ENCODE measurements around the gene MSRB3. TPM values are rescaled to one million over a fixed set of nuclear protein-coding genes. Genes with fewer than 3 reads are reported as not detected.

The MSRB3 gene
- total RNA-seq, 2 donors from 2014 or later = 0.18 TPM; not detected in 1

- Mint-ChIP-seq H3K9me3 (no peaks in the 10 kb centered on the region), H3K36me3 (no peaks in the 10 kb centered on the region)
Observed at GRCh38 chr12:65335021-65335714, 56.7 kb downstream of the MSRB3 start.

GRCh38 chr12:65335981-65336380, 57.5 kb downstream of the MSRB3 start:
- ATAC-seq (no peak), DNase-seq (ENCODE audit: low spot score in 2 of 2) (no peak)
- no peaks in the 10 kb centered on the region for H3K9me3 Mint-ChIP-seq
- no peak overlapping the region for H3K27ac Mint-ChIP-seq
- H3K36me3 Mint-ChIP-seq = no peaks in the 10 kb centered on the region

More at GRCh38 chr12:65335021-65335714, 56.7 kb downstream of the MSRB3 start:
- ATAC-seq = no peak
- H3K27ac Mint-ChIP-seq = no peak overlapping the region
- no peak for DNase-seq (ENCODE audit: low spot score in 2 of 2)

GRCh38 chr12:65339161-65339560, 60.7 kb downstream of the MSRB3 start:
- Mint-ChIP-seq H3K27ac (no peak overlapping the region), H3K9me3 (no peaks in the 10 kb centered on the region), H3K36me3 (no peaks in the 10 kb centered on the region)
- DNase-seq (ENCODE audit: low spot score in 2 of 2) = no peak
- no peak for ATAC-seq

- no peak for DNase-seq (ENCODE audit: low spot score in 2 of 2)
- ATAC-seq = no peak
- no peaks in the 10 kb centered on the region for H3K36me3 Mint-ChIP-seq
- no peak overlapping the region for H3K27ac Mint-ChIP-seq
- H3K9me3 Mint-ChIP-seq = no peaks in the 10 kb centered on the region
Observed at GRCh38 chr12:65343230-65343629, 64.7 kb downstream of the MSRB3 start.

- DNase-seq (ENCODE audit: low spot score in 2 of 2) (no peak), ATAC-seq (no peak)
- Mint-ChIP-seq H3K27ac (no peak overlapping the region), H3K36me3 (no peaks in the 10 kb centered on the region), H3K9me3 (no peaks in the 10 kb centered on the region)
Observed at GRCh38 chr12:65343801-65344200, 65.3 kb downstream of the MSRB3 start.

- Mint-ChIP-seq H3K9me3 (peaks cover 0 to 4% of the 10 kb centered on the region in 2 donors), H3K36me3 (no peaks in the 10 kb centered on the region), H3K27ac (no peak overlapping the region)
- ATAC-seq (no peak), DNase-seq (ENCODE audit: low spot score in 2 of 2) (no peak)
Observed at GRCh38 chr12:65355461-65355860, 77.0 kb downstream of the MSRB3 start.

GRCh38 chr12:65362234-65363031, 84.0 kb downstream of the MSRB3 start:
- DNase-seq (ENCODE audit: low spot score in 2 of 2) (no peak), ATAC-seq (no peak)
- no peak overlapping the region for H3K27ac Mint-ChIP-seq
- H3K9me3 Mint-ChIP-seq = no peaks in the 10 kb centered on the region
- H3K36me3 Mint-ChIP-seq = no peaks in the 10 kb centered on the region

- Mint-ChIP-seq H3K27ac (no peak overlapping the region), H3K36me3 (no peaks in the 10 kb centered on the region), H3K9me3 (no peaks in the 10 kb centered on the region)
- DNase-seq (ENCODE audit: low spot score in 2 of 2) (no peak), ATAC-seq (no peak)
Observed at GRCh38 chr12:65364046-65364445, 85.6 kb downstream of the MSRB3 start.

GRCh38 chr12:65367396-65367795, 88.9 kb downstream of the MSRB3 start:
- no peaks in the 10 kb centered on the region for H3K36me3 Mint-ChIP-seq
- ATAC-seq = no peak
- no peak overlapping the region for H3K27ac Mint-ChIP-seq

GRCh38 chr12:65368055-65368454, 89.6 kb downstream of the MSRB3 start:
- no peaks in the 10 kb centered on the region for H3K36me3 Mint-ChIP-seq
- no peak for DNase-seq (ENCODE audit: low spot score in 2 of 2)
- H3K9me3 Mint-ChIP-seq = no peaks in the 10 kb centered on the region
- H3K27ac Mint-ChIP-seq = no peak overlapping the region
- no peak for ATAC-seq

More at GRCh38 chr12:65367396-65367795, 88.9 kb downstream of the MSRB3 start:
- no peaks in the 10 kb centered on the region for H3K9me3 Mint-ChIP-seq
- DNase-seq (ENCODE audit: low spot score in 2 of 2) = no peak

GRCh38 chr12:65372574-65372973, 94.1 kb downstream of the MSRB3 start:
- DNase-seq (ENCODE audit: low spot score in 2 of 2) (no peak), ATAC-seq (no peak)
- no peaks in the 10 kb centered on the region for H3K9me3 Mint-ChIP-seq
- no peak overlapping the region for H3K27ac Mint-ChIP-seq
- H3K36me3 Mint-ChIP-seq = no peaks in the 10 kb centered on the region

GRCh38 chr12:65384240-65384639, 105.8 kb downstream of the MSRB3 start:
- Mint-ChIP-seq H3K36me3 (no peaks in the 10 kb centered on the region), H3K27ac (no peak overlapping the region), H3K9me3 (no peaks in the 10 kb centered on the region)
- no peak for DNase-seq (ENCODE audit: low spot score in 2 of 2)
- ATAC-seq = no peak

- Mint-ChIP-seq H3K9me3 (no peaks in the 10 kb centered on the region), H3K27ac (no peak overlapping the region), H3K36me3 (no peaks in the 10 kb centered on the region)
- ATAC-seq (no peak), DNase-seq (ENCODE audit: low spot score in 2 of 2) (no peak)
Observed at GRCh38 chr12:65387396-65387795, 108.9 kb downstream of the MSRB3 start.

- ATAC-seq (no peak), DNase-seq (ENCODE audit: low spot score in 2 of 2) (no peak)
- H3K36me3 Mint-ChIP-seq = peaks cover 0 to under 1% of the 10 kb centered on the region in 2 donors
- H3K9me3 Mint-ChIP-seq = no peaks in the 10 kb centered on the region
- H3K27ac Mint-ChIP-seq = no peak overlapping the region
Observed at GRCh38 chr12:65389436-65389835, 111.0 kb downstream of the MSRB3 start.

GRCh38 chr12:65391711-65392110, 113.2 kb downstream of the MSRB3 start:
- no peak for ATAC-seq
- peaks cover 0 to 5% of the 10 kb centered on the region in 2 donors for H3K36me3 Mint-ChIP-seq
- no peaks in the 10 kb centered on the region for H3K9me3 Mint-ChIP-seq
- DNase-seq (ENCODE audit: low spot score in 2 of 2) = no peak
- H3K27ac Mint-ChIP-seq = no peak overlapping the region

GRCh38 chr12:65392491-65392890, 114.0 kb downstream of the MSRB3 start:
- DNase-seq (ENCODE audit: low spot score in 2 of 2) (no peak), ATAC-seq (no peak)
- peaks cover 0 to 6% of the 10 kb centered on the region in 2 donors for H3K9me3 Mint-ChIP-seq
- H3K36me3 Mint-ChIP-seq = peaks cover 0 to 5% of the 10 kb centered on the region in 2 donors
- H3K27ac Mint-ChIP-seq = no peak overlapping the region

GRCh38 chr12:65403188-65403587, 124.7 kb downstream of the MSRB3 start:
- ATAC-seq (no peak), DNase-seq (ENCODE audit: low spot score in 2 of 2) (no peak)
- peaks cover 8 to 10% of the 10 kb centered on the region in 2 donors for H3K9me3 Mint-ChIP-seq
- peaks cover 0 to 6% of the 10 kb centered on the region in 2 donors for H3K36me3 Mint-ChIP-seq
- no peak overlapping the region for H3K27ac Mint-ChIP-seq
